Activated naive CD4-positive, alpha-beta T cell treated with anti-CD3 and anti-CD28 coated beads, Interleukin-2, amount 50 U/mL, for 72 hours (primary cell): Measurements from ENCODE around the gene KCND2. TPM values are rescaled to one million over a fixed set of nuclear protein-coding genes. Genes with fewer than 3 reads are reported as not detected.

ENCODE experiments used
- ATAC-seq, 2 donors: fragments of 150-1000 bp; cut with Tn5 transposase; 2 replicates each; pipeline ENCODE4 v1.10.0; 2021; ENCODE audit warnings: mild to moderate bottlenecking in 2 of 2, moderate library complexity in 2 of 2
- DNase-seq, 2 donors: peaks; one replicate each; pipeline ENCODE4 v3.0.0; 2021 to 2022; ENCODE audit warnings: low spot score in 2 of 2
- H3K27ac Mint-ChIP-seq, 2 donors: one replicate each; pipeline ENCODE4 v1.8.0; 2022; ENCODE audit warnings: mild to moderate bottlenecking in 2 of 2, mixed read lengths in 2 of 2
- H3K36me3 Mint-ChIP-seq, 2 donors: one replicate each; pipeline ENCODE4 v1.8.0; 2022; ENCODE audit warnings: mixed read lengths in 2 of 2
- H3K9me3 Mint-ChIP-seq, 2 donors: one replicate each; pipeline ENCODE4 v1.8.0; 2022; ENCODE audit warnings: mixed read lengths in 2 of 2
- total RNA-seq, 2 donors: library from RNA; stranded (reverse); gene quantifications; one replicate each; pipeline ENCODE4 v1.2.3, GENCODE V29; 2022

The KCND2 gene
- total RNA-seq, 2 donors from 2014 or later, result not detected

- ATAC-seq, result no peak
- DNase-seq, result no peak
- Mint-ChIP-seq H3K9me3 (peaks cover 6 to 10% of the 10 kb centered on the region in 2 donors), H3K36me3 (no peaks in the 10 kb centered on the region), H3K27ac (no peak overlapping the region)
These were observed 100.2 kb downstream of the KCND2 start for GRCh38 chr7:120373174-120373573.

GRCh38 chr7:120394595-120394994, 121.6 kb downstream of the KCND2 start:
- DNase-seq, result no peak
- H3K9me3 Mint-ChIP-seq, result peaks cover 0 to 9% of the 10 kb centered on the region in 2 donors
- H3K36me3 Mint-ChIP-seq, result no peaks in the 10 kb centered on the region
- ATAC-seq, result peak in 1 of 2 donors; percentile 35
- no peak overlapping the region for H3K27ac Mint-ChIP-seq

GRCh38 chr7:120395526-120396019, 122.6 kb downstream of the KCND2 start:
- Mint-ChIP-seq H3K27ac (no peak overlapping the region), H3K9me3 (peaks cover 0 to 9% of the 10 kb centered on the region in 2 donors), H3K36me3 (no peaks in the 10 kb centered on the region)
- ATAC-seq (no peak), DNase-seq (no peak)

GRCh38 chr7:120398284-120399000, 125.5 kb downstream of the KCND2 start:
- DNase-seq, result no peak
- Mint-ChIP-seq H3K36me3 (no peaks in the 10 kb centered on the region), H3K9me3 (peaks cover 0 to 9% of the 10 kb centered on the region in 2 donors), H3K27ac (no peak overlapping the region)
- no peak for ATAC-seq

- ATAC-seq, result no peak
- peaks cover 0 to 5% of the 10 kb centered on the region in 2 donors for H3K9me3 Mint-ChIP-seq
- no peak overlapping the region for H3K27ac Mint-ChIP-seq
- no peak for DNase-seq
- no peaks in the 10 kb centered on the region for H3K36me3 Mint-ChIP-seq
These were observed 128.0 kb downstream of the KCND2 start for GRCh38 chr7:120400806-120401455.

- no peaks in the 10 kb centered on the region for H3K36me3 Mint-ChIP-seq
- no peak overlapping the region for H3K27ac Mint-ChIP-seq
- ATAC-seq, result peak in 1 of 2 donors; percentile 68
- H3K9me3 Mint-ChIP-seq, result peaks cover 0 to 15% of the 10 kb centered on the region in 2 donors
- no peak for DNase-seq
These were observed 129.2 kb downstream of the KCND2 start for GRCh38 chr7:120402079-120402767.

- no peak for ATAC-seq
- H3K36me3 Mint-ChIP-seq, result no peaks in the 10 kb centered on the region
These were observed 129.8 kb downstream of the KCND2 start for GRCh38 chr7:120402801-120403200.

GRCh38 chr7:120404042-120404441, 131.1 kb downstream of the KCND2 start:
- H3K9me3 Mint-ChIP-seq, result peaks cover 6 to 15% of the 10 kb centered on the region in 2 donors
- no peak overlapping the region for H3K27ac Mint-ChIP-seq
- H3K36me3 Mint-ChIP-seq, result no peaks in the 10 kb centered on the region
- ATAC-seq (peak in 1 of 2 donors; percentile 88), DNase-seq (no peak)

More at GRCh38 chr7:120402801-120403200, 129.8 kb downstream of the KCND2 start:
- H3K9me3 Mint-ChIP-seq, result peaks cover 0 to 15% of the 10 kb centered on the region in 2 donors
- no peak for DNase-seq
- H3K27ac Mint-ChIP-seq, result no peak overlapping the region

GRCh38 chr7:120405652-120406051, 132.7 kb downstream of the KCND2 start:
- no peak overlapping the region for H3K27ac Mint-ChIP-seq
- peaks cover 6 to 15% of the 10 kb centered on the region in 2 donors for H3K9me3 Mint-ChIP-seq
- ATAC-seq (no peak), DNase-seq (no peak)
- H3K36me3 Mint-ChIP-seq, result no peaks in the 10 kb centered on the region

GRCh38 chr7:120407010-120407409, 134.0 kb downstream of the KCND2 start:
- Mint-ChIP-seq H3K27ac (no peak overlapping the region), H3K9me3 (peaks cover 6 to 10% of the 10 kb centered on the region in 2 donors)

GRCh38 chr7:120412139-120413050, 139.4 kb downstream of the KCND2 start:
- ATAC-seq (no peak), DNase-seq (no peak)
- H3K27ac Mint-ChIP-seq, result no peak overlapping the region
- H3K36me3 Mint-ChIP-seq, result no peaks in the 10 kb centered on the region
- H3K9me3 Mint-ChIP-seq, result peaks cover 0 to 6% of the 10 kb centered on the region in 2 donors

More at GRCh38 chr7:120407010-120407409, 134.0 kb downstream of the KCND2 start:
- no peaks in the 10 kb centered on the region for H3K36me3 Mint-ChIP-seq
- DNase-seq (no peak), ATAC-seq (no peak)

- ATAC-seq (no peak), DNase-seq (no peak)
- Mint-ChIP-seq H3K36me3 (no peaks in the 10 kb centered on the region), H3K27ac (no peak overlapping the region), H3K9me3 (peaks cover 0 to 2% of the 10 kb centered on the region in 2 donors)
These were observed 140.2 kb downstream of the KCND2 start for GRCh38 chr7:120413164-120413563.

- no peak overlapping the region for H3K27ac Mint-ChIP-seq
- DNase-seq (no peak), ATAC-seq (no peak)
- H3K9me3 Mint-ChIP-seq, result peaks cover 3 to 7% of the 10 kb centered on the region in 2 donors
- H3K36me3 Mint-ChIP-seq, result peaks cover 0 to 1% of the 10 kb centered on the region in 2 donors
These were observed 144.4 kb downstream of the KCND2 start for GRCh38 chr7:120417244-120417979.

- Mint-ChIP-seq H3K27ac (no peak overlapping the region), H3K9me3 (peaks cover 6 to 10% of the 10 kb centered on the region in 2 donors)
These were observed 148.2 kb downstream of the KCND2 start for GRCh38 chr7:120421151-120421651.

GRCh38 chr7:120431016-120431415, 158.0 kb downstream of the KCND2 start:
- peak in 1 of 2 donors; percentile 20 for ATAC-seq
- Mint-ChIP-seq H3K9me3 (peaks cover 9 to 14% of the 10 kb centered on the region in 2 donors), H3K27ac (no peak overlapping the region), H3K36me3 (no peaks in the 10 kb centered on the region)
- no peak for DNase-seq

More at GRCh38 chr7:120421151-120421651, 148.2 kb downstream of the KCND2 start:
- peaks cover 0 to 5% of the 10 kb centered on the region in 2 donors for H3K36me3 Mint-ChIP-seq
- DNase-seq, result no peak
- no peak for ATAC-seq
